Sigmoid colon (tissue), 4 donors: Measurements from ENCODE around the gene OGFRL1.

Source experiments
- EP300 ChIP-seq, 4 donors: sonication (generic); formaldehyde crosslinking; IDR thresholded peaks; one replicate each; pipeline ENCODE4 v1.6.1; 2017; ENCODE audit warnings: antibody characterized with exemption in 4 of 4
- POLR2A ChIP-seq, 2 donors: fragments of 450-650 bp; IDR thresholded peaks; one replicate each; pipeline ENCODE4 v1.6.1; 2016; ENCODE audit warnings: antibody characterized with exemption in 2 of 2, mild to moderate bottlenecking in 2 of 2, moderate library complexity in 2 of 2
- POLR2AphosphoS5 ChIP-seq, 4 donors: sonication (generic); formaldehyde crosslinking; IDR thresholded peaks; one replicate each; pipeline ENCODE4 v1.6.1; 2017; ENCODE audit warnings: antibody characterized with exemption in 4 of 4
- TF ChIP-seq, protein P1 (sequence below), 4 experiments: fragments of 450-650 bp in 3 of 4; fragments of 200-600 bp in 1 of 4; IDR thresholded peaks; one replicate each; pipeline ENCODE4 v1.5.1; 2016 to 2019; ENCODE audit warnings: antibody characterized with exemption in 4 of 4, mild to moderate bottlenecking in 3 of 4, moderate library complexity in 2 of 4

DNA sequence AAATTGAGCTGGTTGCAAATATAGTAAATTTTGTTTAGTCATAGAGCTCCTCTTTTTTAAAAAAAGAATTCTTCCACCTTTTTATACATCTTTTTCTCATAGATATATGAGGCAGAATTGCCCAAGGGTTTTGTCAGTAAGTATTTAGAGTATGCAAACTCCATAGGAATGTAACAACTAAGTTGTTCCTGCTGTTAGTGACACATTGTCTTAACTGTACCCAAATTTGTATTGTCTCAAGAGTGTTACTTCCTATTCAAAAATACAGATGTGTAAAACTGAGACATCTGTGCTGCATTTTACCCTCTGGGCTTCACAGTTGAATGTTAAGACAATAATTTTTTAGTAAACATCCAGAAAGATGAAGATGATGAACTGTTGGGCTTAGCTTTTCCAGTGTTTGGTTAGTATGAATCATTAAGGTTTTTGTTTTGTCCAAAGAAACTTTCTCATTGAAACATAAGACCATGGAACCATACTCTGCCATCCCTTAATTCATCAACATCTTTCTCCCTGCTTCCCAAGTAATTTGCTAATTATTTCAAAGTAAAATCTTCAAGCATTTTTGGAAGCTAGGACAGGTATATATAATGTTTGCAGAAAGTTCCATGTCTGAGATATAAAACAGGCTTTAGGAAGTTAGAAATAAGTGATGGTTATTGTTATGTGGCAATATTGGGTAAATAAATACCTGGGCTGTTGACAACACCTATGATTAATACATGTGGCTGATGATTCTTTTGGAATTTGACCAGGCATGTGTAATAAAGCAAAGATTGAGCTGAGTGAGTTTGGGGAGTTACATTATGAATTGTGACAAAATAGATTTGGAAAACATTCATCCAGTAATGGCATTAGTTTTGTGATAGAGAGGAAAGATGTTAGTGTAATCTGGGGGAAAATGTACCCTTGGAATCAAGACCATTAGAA, 11.2 kb downstream of the OGFRL1 start:
- no peak for TF ChIP-seq EP300 (IDR thresholded peaks at IDR 0.05)
- TF ChIP-seq, protein P1, sequence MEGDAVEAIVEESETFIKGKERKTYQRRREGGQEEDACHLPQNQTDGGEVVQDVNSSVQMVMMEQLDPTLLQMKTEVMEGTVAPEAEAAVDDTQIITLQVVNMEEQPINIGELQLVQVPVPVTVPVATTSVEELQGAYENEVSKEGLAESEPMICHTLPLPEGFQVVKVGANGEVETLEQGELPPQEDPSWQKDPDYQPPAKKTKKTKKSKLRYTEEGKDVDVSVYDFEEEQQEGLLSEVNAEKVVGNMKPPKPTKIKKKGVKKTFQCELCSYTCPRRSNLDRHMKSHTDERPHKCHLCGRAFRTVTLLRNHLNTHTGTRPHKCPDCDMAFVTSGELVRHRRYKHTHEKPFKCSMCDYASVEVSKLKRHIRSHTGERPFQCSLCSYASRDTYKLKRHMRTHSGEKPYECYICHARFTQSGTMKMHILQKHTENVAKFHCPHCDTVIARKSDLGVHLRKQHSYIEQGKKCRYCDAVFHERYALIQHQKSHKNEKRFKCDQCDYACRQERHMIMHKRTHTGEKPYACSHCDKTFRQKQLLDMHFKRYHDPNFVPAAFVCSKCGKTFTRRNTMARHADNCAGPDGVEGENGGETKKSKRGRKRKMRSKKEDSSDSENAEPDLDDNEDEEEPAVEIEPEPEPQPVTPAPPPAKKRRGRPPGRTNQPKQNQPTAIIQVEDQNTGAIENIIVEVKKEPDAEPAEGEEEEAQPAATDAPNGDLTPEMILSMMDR (IDR thresholded peaks at IDR 0.05): no peak
- no peak for TF ChIP-seq POLR2A (IDR thresholded peaks at IDR 0.05)
- TF ChIP-seq POLR2AphosphoS5 (IDR thresholded peaks at IDR 0.05): no peak
